HepG2 (cell line): Measurements from ENCODE around the gene HES2. TPM values are rescaled to one million over a fixed set of nuclear protein-coding genes. Genes with fewer than 3 reads are reported as not detected.

Experiments used
- FOXA1 ChIP-seq, 2 experiments: fragments of 450-650 bp in 1 of 2; sonication (generic) in 1 of 2; formaldehyde crosslinking in 1 of 2; IDR thresholded peaks; 2 replicates each; pipeline versions ENCODE4 v1.4.0 to v1.6.1; 2016 to 2020; ENCODE audit warnings: missing genetic modification reagents in 1 of 2
- FOXJ3 ChIP-seq: sonication (generic); formaldehyde crosslinking; IDR thresholded peaks from 2 replicates; pipeline ENCODE4 v1.4.0; 2020; ENCODE audit warnings: missing genetic modification reagents, mild to moderate bottlenecking, borderline replicate concordance
- GRHL1 ChIP-seq: sonication (generic); formaldehyde crosslinking; conservative IDR thresholded peaks from 2 replicates; pipeline ENCODE4 v1.8.0; 2022; ENCODE audit warnings: missing genetic modification reagents
- REL ChIP-seq: sonication (generic); formaldehyde crosslinking; conservative IDR thresholded peaks from 2 replicates; pipeline ENCODE4 v1.8.0; 2022; ENCODE audit warnings: mild to moderate bottlenecking, missing genetic modification reagents, moderate library complexity
- SMAD3 ChIP-seq: sonication (generic); formaldehyde crosslinking; IDR thresholded peaks from 2 replicates; pipeline ENCODE4 v1.4.0; 2020; ENCODE audit warnings: missing genetic modification reagents
- ZFP36L2 ChIP-seq: sonication (generic); formaldehyde crosslinking; IDR thresholded peaks from 2 replicates; pipeline ENCODE4 v1.4.0; 2020; ENCODE audit warnings: missing genetic modification reagents
- ZNF687 ChIP-seq: sonication (generic); formaldehyde crosslinking; IDR thresholded peaks from 2 replicates; pipeline ENCODE4 v1.5.1; 2020; ENCODE audit warnings: mild to moderate bottlenecking, missing genetic modification reagents, moderate library complexity
- ZNF749 ChIP-seq: sonication (generic); formaldehyde crosslinking; IDR thresholded peaks from 2 replicates; pipeline ENCODE4 v1.8.0; 2022; ENCODE audit warnings: mild to moderate bottlenecking, missing genetic modification reagents, moderate library complexity, borderline replicate concordance
- ZSCAN30 ChIP-seq: sonication (generic); formaldehyde crosslinking; IDR thresholded peaks from 2 replicates; pipeline ENCODE4 v1.5.0; 2020; ENCODE audit warnings: mild to moderate bottlenecking, missing genetic modification reagents
- polyA plus RNA-seq, 8 experiments: library from polyadenylated mRNA; depleted of rRNA in 3 of 8; stranded (reverse) in 7 of 8; unstranded in 1 of 8; fragments of >200 nt; fragmentation: Illumina TruSeq in 4 of 8; extraction: Trizol in 4 of 8; gene quantifications; 2 replicates each; pipeline versions ENCODE4 v1.2.1 to v1.2.3, GENCODE V29; 2011 to 2016; ENCODE audit warnings: low read depth in 4 of 8, missing spikeins in 1 of 8, mixed read lengths in 1 of 8; ENCODE audit not compliant: insufficient read depth in 1 of 8
- total RNA-seq, 5 experiments: library from RNA; depleted of rRNA; stranded (reverse); fragments of >200 nt; fragmentation: Illumina TruSeq; extraction: Trizol; gene quantifications; 2 replicates each; pipeline ENCODE4 v1.2.3, GENCODE V29; 2016; ENCODE audit warnings: low read depth in 1 of 5

The HES2 gene
- total and polyA plus RNA-seq, 2 of the 13 experiments (the other 11 are each of a cell fraction or from before 2014, with no cell fraction given), result 0.11 to 0.17 TPM

- TF ChIP-seq ZFP36L2 (CRISPR knock-in tag), result no peak
- peak; percentile 23; the same call in 1 of the 2 replicates for TF ChIP-seq ZNF687 (CRISPR knock-in tag)
- no peak for TF ChIP-seq ZNF749
- no peak for TF ChIP-seq ZSCAN30 (CRISPR knock-in tag)
- TF ChIP-seq GRHL1 (CRISPR knock-in tag), result no peak
- TF ChIP-seq FOXA1 (IDR thresholded peaks at IDR 0.05), result no peak
- TF ChIP-seq FOXA1 (CRISPR knock-in tag; IDR thresholded peaks at IDR 0.05), result no peak
- TF ChIP-seq SMAD3, result no peak
- no peak for TF ChIP-seq REL
- TF ChIP-seq FOXJ3, result no peak
Observed at GRCh38 chr1:6418668-6419396, 887 bp downstream of the HES2 start (continued).
